Left colon (tissue), 2 donors: ENCODE measurements around the gene RICTOR. TPM values are rescaled to one million over a fixed set of nuclear protein-coding genes. Genes with fewer than 3 reads are reported as not detected.

Experiments used
- ATAC-seq: fragments of 200-7000 bp; cut with Tn5 transposase; one replicate; pipeline ENCODE4 v1.9.1; 2020; ENCODE audit warnings: mild to moderate bottlenecking, moderate library complexity
- DNase-seq, 2 donors: peaks; one replicate each; pipeline ENCODE4 v3.0.0-alpha.2; 2020
- intact Hi-C, 2 donors: fragments of 100-400 bp; cut with DNase I in 1 of 2; cut with micrococcal nuclease in 1 of 2; formaldehyde crosslinking; loops; one replicate each; pipeline versions ENCODE4 v1.11.2 to v1.14.0; 2022; cut with DNase I, micrococcal nuclease
- total RNA-seq, 2 donors: library from RNA; stranded (reverse); fragmentation: NEBNext Ultra II Directional; extraction: Animal tissue kit (Norgen Biotek cat#: 25700); gene quantifications; one replicate each; pipeline ENCODE4 v1.2.1, GENCODE V29; 2021
- donor health status: DM: no; HTN: no; CAD: no.
- donor health status: DM: yes; HTN: yes; CAD: no.

RICTOR gene
- total RNA-seq, 2 donors from 2014 or later, result 22.6 to 31.0 TPM

DNA sequence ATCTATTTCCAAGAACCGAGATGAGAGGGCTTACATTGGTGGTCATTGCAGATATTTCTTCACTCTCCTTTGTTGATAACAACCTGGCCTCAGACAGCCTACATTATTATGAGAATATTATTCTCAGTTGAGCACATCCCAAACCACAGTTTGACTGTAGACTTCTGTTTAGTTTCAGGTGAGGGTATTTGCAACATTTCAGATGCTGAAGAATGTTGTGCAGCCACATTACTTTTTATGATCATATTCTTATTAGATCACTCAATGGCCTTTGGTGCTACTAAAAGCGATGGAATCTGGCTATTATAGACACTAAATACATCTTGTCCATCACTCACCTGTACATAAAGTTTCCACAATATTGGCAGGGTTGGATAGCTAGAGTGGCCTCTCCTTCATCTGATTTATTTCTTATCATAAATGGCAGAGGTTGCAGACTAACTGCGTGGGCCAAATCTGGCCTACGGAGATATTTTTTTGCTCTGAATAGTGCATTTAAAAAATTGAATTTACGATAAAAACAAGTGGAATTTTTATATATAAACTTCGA lies 26.2 kb upstream of the RICTOR start:
- no peak for ATAC-seq
- intact Hi-C loops, result no loop called here
- no peak for DNase-seq

DNA sequence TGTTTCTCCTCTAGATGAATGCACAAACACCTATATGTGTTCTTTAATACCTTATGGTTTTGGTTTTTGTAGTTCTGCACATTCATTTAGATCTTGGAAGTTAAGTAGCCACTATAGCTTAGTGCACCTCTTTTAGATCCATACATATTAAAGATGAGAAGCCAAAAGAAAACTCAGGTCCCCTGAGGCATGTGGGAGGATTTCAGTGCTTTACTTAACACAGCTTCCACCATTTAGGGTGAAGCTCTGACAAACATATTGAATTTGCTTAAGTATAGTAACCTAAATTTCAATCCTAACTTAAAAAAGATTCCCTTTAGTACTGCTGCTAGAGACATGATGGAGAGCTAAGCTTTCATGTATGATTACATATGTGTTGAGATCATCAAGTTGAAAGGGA lies 25.6 kb upstream of the RICTOR start:
- DNase-seq (no peak), ATAC-seq (no peak)
- intact Hi-C loops, result no loop called here

DNA sequence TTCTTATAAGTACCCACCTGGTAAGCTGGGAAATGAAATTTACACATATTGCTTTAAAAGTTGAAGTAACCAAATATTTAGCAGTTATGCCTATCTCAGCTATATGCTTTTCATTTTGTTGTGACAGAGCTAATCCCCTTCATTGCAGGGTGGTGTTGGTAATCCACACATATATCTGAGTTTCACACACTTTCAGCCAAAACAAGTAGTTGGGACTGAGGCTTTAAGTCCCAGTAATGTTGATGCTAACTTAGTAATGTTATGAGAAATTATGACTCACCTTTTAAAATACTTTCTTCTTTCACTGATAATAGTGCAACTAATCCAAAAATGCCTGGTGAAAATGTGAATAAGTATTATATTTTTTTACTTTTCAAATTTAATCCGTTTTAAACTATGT lies 19.2 kb upstream of the RICTOR start:
- ATAC-seq, result no peak
- no peak for DNase-seq
- intact Hi-C loops, result no loop called here

DNA sequence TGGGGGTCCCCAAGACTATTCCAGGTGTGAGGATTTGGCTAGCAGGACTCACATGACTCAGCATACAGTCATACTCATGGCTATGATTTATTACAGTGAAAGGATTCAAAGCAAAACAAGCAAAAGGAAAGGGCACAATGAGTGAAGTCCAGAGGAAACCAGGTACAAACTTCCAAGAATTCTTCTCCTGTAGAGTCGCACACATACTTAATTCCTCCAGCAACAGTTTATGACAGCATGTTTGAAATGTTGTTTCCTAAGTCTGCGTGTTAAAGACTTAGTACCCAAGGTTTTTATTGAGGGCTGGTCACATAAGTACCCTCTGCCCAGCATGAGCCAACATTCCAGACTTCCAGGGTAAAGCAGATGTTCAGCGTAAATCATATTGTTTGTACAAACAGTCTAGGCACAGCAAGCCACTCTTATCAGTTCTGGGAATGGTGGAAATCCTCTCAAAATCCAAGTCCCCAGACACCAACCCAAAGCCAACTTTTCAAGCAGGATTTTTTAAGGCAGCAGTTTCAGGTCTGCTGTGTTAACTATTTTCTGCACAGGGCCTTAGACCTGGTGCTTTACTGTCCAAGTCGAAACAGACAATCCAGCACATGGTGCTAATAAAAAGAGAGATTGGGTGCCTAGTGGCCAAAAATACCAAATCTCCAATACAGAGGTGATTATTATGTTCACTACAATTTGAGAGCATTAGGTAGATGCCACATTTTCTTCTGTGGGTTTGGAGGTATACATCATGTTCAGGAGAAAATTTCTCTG lies 18.6 kb upstream of the RICTOR start:
- no peak for ATAC-seq

DNA sequence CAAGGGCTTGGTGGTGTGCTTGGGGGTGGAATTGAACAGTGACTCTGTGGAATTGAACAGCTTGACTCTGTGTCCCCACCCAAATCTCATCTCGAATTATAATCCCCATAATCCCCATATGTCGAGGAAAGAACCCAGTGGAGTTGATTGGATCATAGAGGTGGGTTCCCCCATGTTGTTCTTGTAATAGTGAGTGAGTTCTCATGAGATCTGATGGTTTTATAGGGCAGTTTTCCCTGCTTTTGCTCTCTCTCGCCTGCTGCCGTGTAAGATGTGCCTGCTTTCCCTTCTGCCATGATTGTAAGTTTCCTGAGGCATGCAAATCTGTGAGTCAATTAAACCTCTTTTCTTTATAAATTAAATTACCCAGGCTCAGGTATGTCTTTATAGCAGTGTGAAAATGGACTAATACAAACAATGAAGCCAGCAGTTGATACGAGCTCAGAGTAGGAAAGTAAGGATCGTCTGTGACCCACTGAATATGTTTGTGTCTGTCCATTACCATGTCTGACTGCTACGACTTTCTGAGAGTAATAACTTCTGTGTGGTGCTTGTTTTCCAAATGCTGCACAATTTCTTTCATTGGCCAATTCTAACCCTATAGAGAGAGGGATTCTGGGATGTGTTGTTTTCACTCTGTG lies 17.9 kb upstream of the RICTOR start:
- intact Hi-C loops, result no loop called here
- DNase-seq, result no peak
- no peak for ATAC-seq

More for the DNA sequence above, 18.6 kb upstream of the RICTOR start:
- intact Hi-C loops, result no loop called here
- no peak for DNase-seq

DNA sequence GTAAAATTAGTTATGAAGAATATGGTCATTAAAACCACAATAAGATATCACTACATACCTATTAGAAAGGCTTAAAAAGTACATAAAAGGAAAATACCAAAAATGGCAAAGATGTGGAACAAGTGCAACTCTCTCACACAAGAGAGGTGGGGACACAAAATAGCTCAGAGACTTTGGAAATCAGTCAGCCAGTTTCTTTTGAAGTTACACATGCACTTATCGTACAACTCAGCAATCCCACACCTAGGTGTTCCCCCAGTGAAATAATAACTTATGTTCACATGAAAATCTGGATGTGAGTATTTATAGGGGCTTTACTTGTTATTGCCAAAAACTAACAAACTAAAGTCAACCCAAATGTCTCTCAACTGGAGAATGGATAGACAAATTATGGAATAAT lies 9.8 kb upstream of the RICTOR start:
- intact Hi-C loops, result no loop called here

DNA sequence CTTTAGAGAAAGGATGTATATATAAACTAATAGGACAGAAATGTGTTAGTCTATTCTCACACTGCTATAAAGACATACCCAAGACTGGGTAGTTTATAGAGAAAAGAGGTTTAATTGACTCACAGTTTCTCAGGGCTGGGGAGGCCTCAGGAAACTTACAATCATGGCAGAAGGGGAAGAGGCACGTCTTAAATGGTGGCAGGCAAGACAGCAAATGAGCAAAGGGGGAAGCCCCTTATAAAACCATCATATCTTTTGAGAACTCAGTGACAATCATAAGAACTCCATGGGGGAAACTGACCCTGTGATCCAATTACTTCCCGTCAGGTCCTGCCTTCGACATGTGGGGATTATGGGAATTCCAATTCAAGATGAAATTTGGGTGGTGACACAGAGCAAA lies 8.8 kb upstream of the RICTOR start:
- ATAC-seq, result no peak
- DNase-seq, result no peak
- intact Hi-C loops, result no loop called here

More for the DNA sequence above, 9.8 kb upstream of the RICTOR start:
- DNase-seq, result no peak
- no peak for ATAC-seq

DNA sequence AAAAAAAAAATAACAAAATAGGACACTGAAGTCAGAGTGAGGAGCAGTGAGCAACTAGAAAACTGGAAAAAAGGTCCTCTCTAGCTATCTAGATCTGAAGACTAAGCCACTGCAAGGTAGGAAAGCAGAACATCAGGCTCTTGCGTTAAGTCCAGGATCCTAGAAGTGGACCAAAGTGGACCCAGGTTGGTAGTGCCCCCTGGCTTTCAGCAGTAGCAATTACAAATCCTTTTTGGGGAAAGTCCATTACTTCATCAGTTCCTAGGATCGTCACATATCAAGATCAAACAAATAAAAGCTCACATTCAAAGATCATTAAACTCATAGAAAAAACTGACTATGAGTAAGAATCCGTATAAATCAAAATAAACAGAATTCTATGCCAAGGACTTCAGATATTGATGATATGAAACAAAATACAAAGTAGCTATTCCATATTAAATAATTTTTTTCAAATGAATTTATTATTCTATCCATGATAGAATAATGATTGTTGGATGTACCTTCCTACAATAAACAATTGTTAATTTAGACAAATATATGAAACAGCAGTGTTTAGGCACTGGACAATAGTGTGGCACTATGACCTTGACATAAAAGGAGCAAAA lies 6.5 kb upstream of the RICTOR start:
- ATAC-seq (peak; percentile 90), DNase-seq (peak in 1 of 2 donors; percentile 39)
- intact Hi-C loops, result no loop called here

DNA sequence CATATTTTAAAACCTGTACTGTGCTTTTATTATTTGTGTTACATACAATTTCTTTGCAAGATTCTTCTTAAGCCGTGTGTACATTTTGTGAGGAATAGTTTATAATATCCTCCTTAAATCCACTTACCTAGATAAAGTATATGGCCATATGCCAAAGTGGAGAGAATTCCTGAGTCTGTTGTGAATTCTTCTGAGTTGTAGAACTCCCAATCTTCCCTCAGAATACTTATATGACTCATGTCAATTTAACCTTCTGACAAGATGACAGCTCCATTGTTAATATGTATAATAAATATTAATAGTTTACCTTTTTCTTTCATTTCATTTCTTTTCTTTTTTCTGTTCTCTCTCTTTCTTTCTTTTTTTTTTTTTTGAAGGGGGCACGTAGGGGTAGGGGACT lies 6.0 kb upstream of the RICTOR start:
- no peak for DNase-seq
- no peak for ATAC-seq
- intact Hi-C loops, result no loop called here

DNA sequence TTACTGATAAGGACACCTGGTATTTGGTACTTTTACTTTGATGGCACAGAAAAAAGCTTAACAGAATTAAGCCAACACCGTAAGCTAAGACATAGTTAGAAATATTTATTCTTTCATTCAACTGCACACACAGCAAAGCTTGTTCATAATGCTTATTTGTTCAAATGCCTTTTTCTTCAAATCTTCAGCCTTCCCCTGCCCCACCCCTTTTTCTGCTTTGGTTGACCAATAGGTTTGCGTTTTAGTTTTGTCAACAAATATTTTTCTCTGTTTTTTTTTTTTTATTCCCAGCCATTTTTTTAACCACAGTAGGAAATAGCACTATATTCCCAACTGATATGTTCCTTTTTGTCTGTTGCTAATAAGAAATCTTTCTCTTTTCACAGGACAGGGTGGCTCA lies 4.9 kb upstream of the RICTOR start:
- DNase-seq (no peak), ATAC-seq (no peak)
- intact Hi-C loops, result loop anchor here in 1 of 2 donors (2.0 kb wide), 1 partner anchor 84 kb away; no protein-coding TSS in a partner anchor

DNA sequence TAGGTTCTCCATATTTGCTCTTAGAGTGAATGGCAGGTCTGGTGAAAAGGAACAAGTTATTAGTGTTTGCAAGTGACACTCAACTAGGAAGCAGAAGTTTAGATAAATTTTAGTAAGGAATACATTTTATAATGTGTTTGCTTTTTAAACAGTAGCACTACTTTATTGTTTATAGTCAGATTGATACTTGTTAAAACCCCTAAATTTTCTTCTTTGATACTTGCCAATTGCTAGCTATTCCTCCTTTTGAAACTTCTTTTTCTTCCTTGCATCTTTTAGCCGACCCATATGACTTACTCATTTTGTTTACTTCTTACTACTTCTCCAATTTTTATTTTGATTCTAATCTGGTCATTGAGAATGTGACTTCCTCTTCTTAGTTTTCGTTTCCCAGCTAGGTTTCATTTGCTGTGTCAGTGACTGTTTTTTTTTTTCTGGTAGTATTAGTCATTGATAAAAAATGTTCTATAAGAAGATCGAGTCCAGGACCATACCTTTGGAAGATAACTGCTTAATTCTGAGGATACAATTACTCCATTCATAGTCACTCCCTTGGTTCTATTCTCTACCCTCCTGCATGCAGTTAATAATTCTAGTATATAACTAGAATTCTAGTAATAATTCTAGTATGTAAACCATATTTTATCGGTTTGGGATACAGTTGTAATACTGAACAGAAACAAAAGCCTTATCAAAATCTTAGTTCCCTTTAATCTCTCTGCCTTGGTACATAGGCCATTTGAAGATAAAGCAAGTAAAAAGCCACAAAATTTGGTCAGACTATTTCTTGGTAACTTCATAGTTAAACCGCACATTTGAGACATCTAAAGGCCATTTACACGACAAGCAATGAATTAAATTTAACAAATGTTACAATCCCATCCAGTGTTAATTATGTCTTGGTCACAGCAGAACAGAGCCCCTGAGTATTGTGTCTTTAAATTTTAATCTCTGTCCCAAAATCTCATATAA lies 2.8 kb upstream of the RICTOR start:
- intact Hi-C loops, result no loop called here
- ATAC-seq (no peak), DNase-seq (no peak)

DNA sequence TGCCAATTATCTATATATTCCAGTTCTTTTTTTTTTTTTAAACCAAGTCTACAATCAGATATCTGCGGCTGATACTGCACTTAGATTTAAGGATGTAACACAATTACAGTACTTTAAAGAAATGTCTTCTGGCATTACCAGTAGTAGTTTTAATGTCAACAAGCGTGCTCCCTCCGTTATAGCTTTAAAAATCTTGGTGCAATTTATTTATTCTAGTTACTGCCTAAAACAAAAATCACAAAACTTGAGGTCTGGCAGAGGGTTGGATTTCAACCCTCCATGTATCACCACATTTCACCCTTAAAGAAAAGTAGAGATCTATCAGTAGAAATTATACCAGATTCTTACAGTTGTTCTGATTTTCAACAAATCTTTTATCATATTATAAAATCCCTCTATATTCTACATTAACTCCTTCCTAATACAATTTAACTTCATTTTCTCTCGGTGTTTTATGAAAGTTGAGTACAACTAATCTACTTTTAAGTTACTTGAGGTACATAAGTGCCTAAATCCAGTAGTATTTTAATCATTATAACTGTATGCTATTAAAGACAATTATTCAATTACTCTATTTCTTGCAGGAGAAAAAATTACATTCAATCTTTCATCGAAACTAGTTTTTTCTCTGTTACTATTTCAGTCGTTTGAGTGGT lies 2.0 kb upstream of the RICTOR start:
- DNase-seq (no peak), ATAC-seq (no peak)
- intact Hi-C loops, result no loop called here

DNA sequence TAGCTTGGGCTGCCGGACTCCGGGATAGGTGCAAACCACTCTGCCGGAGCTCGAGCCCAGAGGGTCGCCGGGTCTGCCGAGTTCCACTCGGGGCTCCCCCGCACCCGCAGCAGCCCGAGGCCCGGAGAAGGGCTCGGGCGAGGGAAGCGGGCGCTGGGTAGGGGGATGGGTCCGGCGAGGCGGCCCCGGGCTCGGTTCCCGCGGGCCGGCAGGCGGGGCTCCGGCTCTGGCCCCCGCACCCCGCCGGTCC lies 507 bp downstream of the RICTOR start:
- peak in 1 of 2 donors; percentile 36 for DNase-seq
- ATAC-seq, result peak; percentile 61
- intact Hi-C loops, result no loop called here

DNA sequence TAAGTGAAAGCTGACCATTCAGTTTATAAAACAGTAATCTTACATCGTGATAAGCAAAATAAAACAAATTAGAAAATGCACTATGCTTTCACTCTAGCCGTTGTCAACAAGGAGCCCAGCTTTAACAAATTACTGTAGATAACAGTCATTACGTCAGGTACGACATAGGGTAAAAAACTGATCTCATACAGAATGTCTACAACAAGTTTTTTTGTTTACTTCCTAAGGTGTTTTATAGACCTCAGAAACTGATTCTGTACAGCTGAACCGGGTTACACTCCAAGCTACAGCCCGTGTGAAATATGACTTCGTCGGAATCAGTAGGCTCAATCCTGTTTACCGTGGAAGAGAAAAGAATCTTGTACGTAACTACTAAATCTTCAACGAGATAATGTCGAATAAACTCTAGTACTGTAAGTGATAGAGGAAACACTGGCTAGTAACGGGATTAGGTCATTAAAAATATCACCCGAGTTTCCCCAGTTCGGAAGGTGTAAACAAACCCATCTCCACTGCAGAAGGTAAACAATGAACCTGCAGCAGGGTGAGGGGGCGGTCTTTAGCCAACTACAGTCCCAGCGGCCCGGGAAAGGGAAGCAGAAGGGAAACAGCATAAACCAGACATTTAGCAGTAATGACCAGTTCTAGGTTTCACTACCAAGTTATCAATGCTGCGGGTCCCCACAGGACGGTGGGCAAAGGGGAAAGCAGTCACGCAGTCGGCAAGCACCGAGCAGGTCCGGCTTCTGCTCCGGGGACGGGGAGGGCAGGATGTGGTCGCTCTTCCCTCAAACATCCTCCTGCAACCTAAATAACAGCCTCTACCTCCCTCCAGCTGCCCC lies 1.1 kb downstream of the RICTOR start:
- intact Hi-C loops, result no loop called here
- peak; percentile 36 to 61 for DNase-seq
- ATAC-seq, result peak; percentile 26

DNA sequence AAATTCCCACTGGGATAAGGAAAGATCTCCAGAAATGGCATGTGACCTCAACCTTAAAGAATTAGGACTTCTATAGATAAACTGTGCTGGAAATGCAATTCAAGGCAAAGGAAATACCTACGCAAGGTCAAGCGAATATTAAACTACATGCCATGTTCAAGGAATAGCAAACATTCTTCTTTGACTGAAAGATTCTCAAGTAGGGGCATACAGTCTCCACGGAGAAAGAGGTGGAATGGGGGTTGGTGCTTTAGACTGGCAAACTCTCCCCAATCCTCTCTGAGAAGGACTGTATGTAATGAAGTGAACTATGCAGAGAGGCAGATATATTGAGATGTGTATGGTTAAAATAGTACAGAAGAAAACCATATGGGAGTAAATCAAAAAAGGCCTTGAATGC lies 6.1 kb downstream of the RICTOR start:
- intact Hi-C loops, result no loop called here
- DNase-seq (no peak), ATAC-seq (no peak)

DNA sequence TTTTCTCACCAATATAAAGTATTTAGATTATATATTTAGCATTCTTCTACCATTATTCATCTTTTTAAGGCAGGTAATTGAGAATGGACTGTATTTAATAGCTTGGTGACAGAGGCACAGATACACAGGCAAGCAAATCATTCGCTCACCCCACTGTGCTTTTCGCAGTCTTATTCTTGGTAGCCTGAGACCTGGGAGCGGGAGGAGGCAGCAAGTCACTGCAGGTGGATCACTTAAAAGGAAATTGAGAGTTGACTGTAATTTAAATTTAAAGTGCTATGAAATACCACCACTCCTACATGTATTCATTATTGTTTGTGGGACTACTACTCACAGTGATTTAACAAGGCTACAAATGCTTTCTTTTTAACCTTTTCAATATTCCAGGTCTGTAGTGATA lies 9.7 kb downstream of the RICTOR start:
- ATAC-seq, result no peak
- DNase-seq, result no peak
- intact Hi-C loops, result no loop called here

DNA sequence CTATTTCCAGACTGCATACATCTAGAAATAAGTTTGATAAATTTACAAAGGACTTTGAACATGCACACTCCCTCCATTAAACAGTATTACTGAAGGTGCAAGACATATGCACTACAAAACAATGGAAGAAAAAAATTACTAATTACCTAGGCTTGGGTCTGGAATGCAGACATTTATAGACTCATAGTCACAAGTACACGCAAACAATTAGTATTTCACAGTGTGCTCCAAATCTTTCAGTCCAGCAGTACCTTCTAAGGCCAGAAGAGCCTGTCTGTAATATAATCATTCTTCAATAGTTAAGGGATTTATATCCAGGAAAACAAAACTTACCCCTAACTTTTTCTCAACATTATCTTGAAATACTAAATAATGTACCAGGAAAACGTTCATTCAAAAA lies 11.2 kb downstream of the RICTOR start:
- ATAC-seq, result peak; percentile 38
- intact Hi-C loops, result no loop called here
- DNase-seq, result no peak

DNA sequence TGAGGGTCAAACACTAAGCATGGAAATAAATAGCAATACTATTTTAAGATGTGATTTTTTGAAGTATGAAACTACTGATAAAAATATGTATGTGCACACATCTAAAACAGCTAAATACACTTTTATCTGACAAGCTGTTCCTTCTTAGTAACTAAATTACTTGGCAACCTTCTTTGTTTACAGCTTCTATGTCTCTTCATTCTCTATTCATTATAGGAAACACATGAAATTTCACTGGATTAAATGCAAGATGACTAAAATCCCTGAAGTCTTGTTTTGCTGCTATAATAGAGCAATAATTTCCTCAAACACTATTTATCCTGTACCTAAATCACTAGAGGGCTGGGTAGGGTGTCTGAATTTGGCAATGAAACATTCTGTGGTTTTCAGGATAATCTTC lies 11.7 kb downstream of the RICTOR start:
- ATAC-seq (no peak), DNase-seq (no peak)
- intact Hi-C loops, result no loop called here
